Loucy (cell line): Measurements from ENCODE around the gene ATP10A.

Source experiments
- CTCF ChIP-seq: fragments of 200-600 bp; sonication (generic); conservative IDR thresholded peaks from 2 replicates; pipeline ENCODE4 v1.5.1; 2014; ENCODE audit warnings: mild to moderate bottlenecking, antibody characterized with exemption, low read length
- EZH2phosphoT487 ChIP-seq: fragments of 200-600 bp; IDR thresholded peaks from 2 replicates; pipeline ENCODE4 v1.6.1; 2018; ENCODE audit warnings: antibody characterized with exemption, mild to moderate bottlenecking, moderate library complexity, borderline replicate concordance

- TF ChIP-seq CTCF: no peak
- no peak for TF ChIP-seq EZH2phosphoT487
Measured at GRCh38 chr15:25862071-25862471, 1.1 kb downstream of the ATP10A start.
